Upper lobe of left lung (tissue), 6 donors: ENCODE measurements around the gene HNRNPCL1. TPM values are rescaled to one million over a fixed set of nuclear protein-coding genes. Genes with fewer than 3 reads are reported as not detected.

Source experiments
- total RNA-seq, 6 donors: library from RNA; depleted of rRNA in 4 of 6; stranded (reverse); fragments of >200 nt in 4 of 6; gene quantifications; one replicate each; pipeline versions ENCODE4 v1.1.0 to v1.2.1, GENCODE V29; 2016 to 2021
- donor health status: DM: no; HTN: no; CAD: no; lungs with moderate emphysema.
- donor health status: DM: no; HTN: yes; CAD: no; lungs with severe emphysema.

The HNRNPCL1 gene
- total RNA-seq, 6 donors from 2014 or later = not detected

Other genes starting within 250 kb of the HNRNPCL1 start
- 100 to 1,000 TPM in 4 of 6 donors, 10 to 100 TPM in 2; 84.9 to 154 (median 119) TPM for gene DHRS3, start 230.5 kb downstream of the HNRNPCL1 start, total RNA-seq
- gene AADACL4, start 204.6 kb downstream of the HNRNPCL1 start, total RNA-seq = not detected
- not detected for gene AADACL3, start 132.6 kb downstream of the HNRNPCL1 start, total RNA-seq
- gene CFAP107, start 102.5 kb downstream of the HNRNPCL1 start, total RNA-seq = 1 to 10 TPM in 4 of 6 donors, under 1 TPM in 1, not detected in 1; 0.76 to 6.2 (median 3.4) TPM
- not detected for gene PRAMEF12, start 75.0 kb downstream of the HNRNPCL1 start, total RNA-seq
- gene PRAMEF1, start 57.3 kb downstream of the HNRNPCL1 start, total RNA-seq = not detected
- not detected for gene PRAMEF11, start 17.3 kb downstream of the HNRNPCL1 start, total RNA-seq
- not detected for gene PRAMEF2, start 8.4 kb upstream of the HNRNPCL1 start, total RNA-seq
- not detected for gene PRAMEF4, start 37.5 kb upstream of the HNRNPCL1 start, total RNA-seq
- gene PRAMEF10, start 49.5 kb upstream of the HNRNPCL1 start, total RNA-seq = not detected
- not detected for gene PRAMEF7, start 67.9 kb upstream of the HNRNPCL1 start, total RNA-seq
- gene PRAMEF6, start 98.9 kb upstream of the HNRNPCL1 start, total RNA-seq = not detected
- gene PRAMEF27, start 207.9 kb upstream of the HNRNPCL1 start, total RNA-seq = not detected
- not detected for gene HNRNPCL3, start 212.0 kb upstream of the HNRNPCL1 start, total RNA-seq
- not detected for gene PRAMEF25, start 222.1 kb upstream of the HNRNPCL1 start, total RNA-seq